Hepatocyte (in vitro differentiated cells): ENCODE results near the gene FOXA2. TPM values are rescaled to one million over a fixed set of nuclear protein-coding genes. Genes with fewer than 3 reads are reported as not detected.

Experiments used
- DNase-seq: peaks from one replicate; pipeline ENCODE4 v3.0.0-alpha.2; 2016; ENCODE audit warnings: low spot score
- H2AFZ ChIP-seq: fragments of 200-600 bp; sonication (generic); 2 replicates; pipeline ENCODE4 v1.6.0; 2016; ENCODE audit warnings: antibody characterized with exemption, mild to moderate bottlenecking
- H3K27ac ChIP-seq: fragments of 200-600 bp; sonication (generic); 2 replicates; pipeline ENCODE4 v1.5.1; 2016; ENCODE audit warnings: mild to moderate bottlenecking
- H3K27me3 ChIP-seq: fragments of 200-600 bp; sonication (generic); 2 replicates; pipeline ENCODE4 v1.6.1; 2016
- H3K36me3 ChIP-seq: fragments of 200-600 bp; sonication (generic); replicated peaks from 2 replicates; pipeline ENCODE4 v1.5.1; 2016; ENCODE audit warnings: low read depth; ENCODE audit not compliant: insufficient read depth
- H3K4me1 ChIP-seq: fragments of 200-600 bp; sonication (generic); 2 replicates; pipeline ENCODE4 v1.5.1; 2016; ENCODE audit warnings: mild to moderate bottlenecking, moderate library complexity; ENCODE audit not compliant: insufficient read depth
- H3K4me2 ChIP-seq: fragments of 200-600 bp; sonication (generic); 2 replicates; pipeline ENCODE4 v1.6.0; 2016
- H3K4me3 ChIP-seq: fragments of 200-600 bp; sonication (generic); 2 replicates; pipeline ENCODE4 v1.5.1; 2016; ENCODE audit warnings: mild to moderate bottlenecking
- H3K79me2 ChIP-seq: fragments of 200-600 bp; sonication (generic); 2 replicates; pipeline ENCODE4 v1.6.0; 2017; ENCODE audit warnings: mild to moderate bottlenecking
- H3K9me2 ChIP-seq: fragments of 200-600 bp; sonication (generic); replicated peaks from 2 replicates; pipeline ENCODE4 v1.6.0; 2017; ENCODE audit warnings: mild to moderate bottlenecking; ENCODE audit not compliant: insufficient read depth
- H3K9me3 ChIP-seq: fragments of 200-600 bp; sonication (generic); 2 replicates; pipeline ENCODE4 v1.5.1; 2016; ENCODE audit warnings: low read depth, mild to moderate bottlenecking
- H4K20me1 ChIP-seq: fragments of 200-600 bp; sonication (generic); 2 replicates; pipeline ENCODE4 v1.6.0; 2016; ENCODE audit warnings: mild to moderate bottlenecking; ENCODE audit not compliant: insufficient read depth, poor library complexity, severe bottlenecking
- EZH2 ChIP-seq: fragments of 200-600 bp; sonication (generic); IDR thresholded peaks from 2 replicates; pipeline ENCODE4 v1.6.1; 2016; ENCODE audit warnings: antibody characterized with exemption, mild to moderate bottlenecking, borderline replicate concordance
- EZH2phosphoT487 ChIP-seq: fragments of 200-600 bp; sonication (generic); IDR thresholded peaks from one replicate; pipeline ENCODE4 v1.6.1; 2018; ENCODE audit warnings: antibody characterized with exemption, mild to moderate bottlenecking, low read depth, moderate library complexity; ENCODE audit not compliant: unreplicated experiment, severe bottlenecking
- WGBS: methylation state at CpG from one replicate; pipeline ENCODE4 v1.1.6; 2016; ENCODE audit warnings: low lambda C conversion rate; ENCODE audit errors: missing lambda C conversion rate; 5-methylcytosine and 5-hydroxymethylcytosine counted together
- polyA plus RNA-seq: library from polyadenylated mRNA; unstranded; fragments of >200 nt; fragmentation: Nextera tagmentation; extraction: Ambion mirVana; gene quantifications from 2 replicates; pipeline ENCODE4 v1.2.1, GENCODE V29; 2016
- total RNA-seq: library from RNA; depleted of rRNA; stranded (reverse); fragments of >200 nt; gene quantifications from 2 replicates; pipeline ENCODE4 v1.2.3, GENCODE V29; 2014
- TF ChIP-seq, protein P1 (sequence below): fragments of 200-600 bp; sonication (generic); IDR thresholded peaks from 2 replicates; pipeline ENCODE4 v1.5.1; 2016; ENCODE audit warnings: antibody characterized with exemption, mild to moderate bottlenecking; ENCODE audit not compliant: poor library complexity

Gene FOXA2
- total and polyA plus RNA-seq, 2 experiments from 2014 or later, result 7.9 to 13.3 TPM

DNA sequence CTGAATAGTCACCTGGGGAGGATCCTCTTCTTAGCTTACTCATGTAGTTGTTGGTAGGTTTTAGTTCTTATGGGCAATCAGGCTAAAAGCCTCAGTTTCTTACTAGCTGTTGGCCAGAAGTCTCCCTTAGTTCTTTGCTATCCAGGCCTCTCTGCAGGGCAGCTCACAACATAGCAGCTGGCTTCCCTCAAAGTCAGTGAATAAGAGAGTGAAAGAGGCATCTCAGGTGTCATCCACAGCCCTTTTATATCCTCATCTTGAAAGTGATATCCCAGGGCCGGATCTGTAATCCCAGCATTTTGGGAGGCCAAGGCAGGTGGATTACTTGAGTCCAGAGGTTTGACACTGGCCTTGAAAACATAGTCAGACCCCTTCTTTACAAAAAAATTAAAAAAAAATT lies 42.1 kb upstream of the FOXA2 start:
- Histone ChIP-seq H3K27me3 (no peaks in the 10 kb centered on the region), H3K4me2 (no peak overlapping the region), H3K4me1 (no peaks in the 10 kb centered on the region), H2AFZ (no peak overlapping the region), H3K79me2 (no peaks in the 10 kb centered on the region), H3K9me3 (no peaks in the 10 kb centered on the region), H3K36me3 (no peaks in the 10 kb centered on the region), H3K4me3 (no peak overlapping the region), H4K20me1 (no peaks in the 10 kb centered on the region), H3K9me2 (no peaks in the 10 kb centered on the region), H3K27ac (no peak overlapping the region)
- 75% methylated on average over 1 of the region's 1 CpG for WGBS
- TF ChIP-seq, protein P1, sequence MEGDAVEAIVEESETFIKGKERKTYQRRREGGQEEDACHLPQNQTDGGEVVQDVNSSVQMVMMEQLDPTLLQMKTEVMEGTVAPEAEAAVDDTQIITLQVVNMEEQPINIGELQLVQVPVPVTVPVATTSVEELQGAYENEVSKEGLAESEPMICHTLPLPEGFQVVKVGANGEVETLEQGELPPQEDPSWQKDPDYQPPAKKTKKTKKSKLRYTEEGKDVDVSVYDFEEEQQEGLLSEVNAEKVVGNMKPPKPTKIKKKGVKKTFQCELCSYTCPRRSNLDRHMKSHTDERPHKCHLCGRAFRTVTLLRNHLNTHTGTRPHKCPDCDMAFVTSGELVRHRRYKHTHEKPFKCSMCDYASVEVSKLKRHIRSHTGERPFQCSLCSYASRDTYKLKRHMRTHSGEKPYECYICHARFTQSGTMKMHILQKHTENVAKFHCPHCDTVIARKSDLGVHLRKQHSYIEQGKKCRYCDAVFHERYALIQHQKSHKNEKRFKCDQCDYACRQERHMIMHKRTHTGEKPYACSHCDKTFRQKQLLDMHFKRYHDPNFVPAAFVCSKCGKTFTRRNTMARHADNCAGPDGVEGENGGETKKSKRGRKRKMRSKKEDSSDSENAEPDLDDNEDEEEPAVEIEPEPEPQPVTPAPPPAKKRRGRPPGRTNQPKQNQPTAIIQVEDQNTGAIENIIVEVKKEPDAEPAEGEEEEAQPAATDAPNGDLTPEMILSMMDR, result no peak
- TF ChIP-seq EZH2 (no peak), EZH2phosphoT487 (no peak)
- DNase-seq, result no peak

DNA sequence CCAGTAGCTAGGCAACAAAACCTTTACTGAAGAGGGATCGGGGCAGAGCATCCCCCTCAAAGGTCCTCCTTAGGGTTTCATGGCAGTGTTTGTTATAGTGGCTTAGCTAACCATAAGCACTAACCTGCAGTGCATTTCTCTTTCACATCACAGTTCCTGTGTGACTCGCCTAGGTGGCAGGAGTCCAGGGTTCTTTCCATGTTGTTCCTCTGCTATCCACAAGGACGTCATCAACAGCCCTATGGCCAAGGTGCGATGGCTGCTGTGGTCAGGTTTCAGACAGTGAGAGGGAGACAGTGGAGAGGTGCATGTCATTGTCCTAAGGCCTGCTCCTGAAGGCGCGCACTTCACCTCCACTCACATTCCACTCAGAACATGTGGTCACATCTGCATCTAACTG lies 38.8 kb upstream of the FOXA2 start:
- Histone ChIP-seq H3K36me3 (no peaks in the 10 kb centered on the region), H4K20me1 (no peaks in the 10 kb centered on the region), H3K9me2 (no peaks in the 10 kb centered on the region), H3K4me2 (no peak overlapping the region), H3K4me3 (no peak overlapping the region), H3K27me3 (no peaks in the 10 kb centered on the region), H3K9me3 (no peaks in the 10 kb centered on the region), H3K79me2 (no peaks in the 10 kb centered on the region), H2AFZ (no peak overlapping the region), H3K4me1 (no peaks in the 10 kb centered on the region), H3K27ac (no peak overlapping the region)
- WGBS, result 91% methylated on average over 6 of the region's 6 CpGs
- TF ChIP-seq EZH2 (no peak), EZH2phosphoT487 (no peak)
- TF ChIP-seq, protein P1, result no peak
- no peak for DNase-seq

DNA sequence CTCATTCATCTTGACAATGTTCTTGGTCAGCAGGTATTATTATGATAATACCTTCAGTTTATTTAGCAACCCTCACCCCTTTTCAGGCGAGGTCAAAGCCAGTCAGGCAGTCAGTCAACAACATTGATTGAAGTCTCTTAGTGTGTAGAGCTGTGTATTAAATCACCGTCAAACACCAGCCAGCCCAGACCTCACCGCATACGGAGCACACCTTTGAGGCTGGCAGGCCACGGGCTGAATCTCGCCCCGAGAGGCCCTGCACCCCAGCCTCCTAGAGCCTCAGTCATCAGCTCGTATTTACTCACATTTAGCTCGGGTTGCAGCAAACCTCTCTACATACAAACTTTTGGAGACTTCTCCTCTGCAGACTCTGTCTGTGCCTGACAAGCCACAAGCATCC lies 36.0 kb upstream of the FOXA2 start:
- Histone ChIP-seq H3K79me2 (no peaks in the 10 kb centered on the region), H3K4me1 (no peaks in the 10 kb centered on the region), H3K36me3 (no peaks in the 10 kb centered on the region), H2AFZ (no peak overlapping the region), H3K9me3 (no peaks in the 10 kb centered on the region), H3K27me3 (peaks cover 3% of the 10 kb centered on the region), H3K4me2 (no peak overlapping the region), H3K27ac (no peak overlapping the region), H4K20me1 (no peaks in the 10 kb centered on the region), H3K4me3 (no peak overlapping the region), H3K9me2 (no peaks in the 10 kb centered on the region)
- no peak for DNase-seq
- TF ChIP-seq EZH2phosphoT487 (no peak), EZH2 (no peak)
- TF ChIP-seq, protein P1, result no peak
- 46% methylated on average over 9 of the region's 9 CpGs for WGBS

DNA sequence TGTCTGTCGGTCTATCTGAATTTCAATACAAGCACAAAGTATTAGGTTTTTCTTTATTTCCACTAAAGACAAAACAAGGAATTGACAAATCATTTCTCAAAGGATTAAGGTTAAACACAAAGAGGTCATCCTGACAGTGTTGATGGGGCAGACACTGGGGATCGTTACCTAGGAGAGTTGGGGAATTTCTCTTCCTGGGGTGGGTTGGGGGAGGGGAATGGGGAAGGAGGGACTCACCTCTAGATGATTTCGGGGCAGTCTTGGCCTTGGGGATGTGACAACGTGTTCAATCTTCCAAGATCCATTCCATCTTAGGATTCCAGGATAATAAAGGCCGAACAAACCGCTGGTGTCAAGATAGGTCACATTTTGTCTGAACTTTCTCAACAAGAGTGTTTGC lies 35.4 kb upstream of the FOXA2 start:
- Histone ChIP-seq H3K4me3 (no peak overlapping the region), H3K4me2 (no peak overlapping the region), H3K4me1 (no peaks in the 10 kb centered on the region), H4K20me1 (no peaks in the 10 kb centered on the region), H2AFZ (no peak overlapping the region), H3K27ac (peak overlapping the region; percentile 18), H3K79me2 (no peaks in the 10 kb centered on the region), H3K9me3 (no peaks in the 10 kb centered on the region), H3K36me3 (no peaks in the 10 kb centered on the region), H3K9me2 (no peaks in the 10 kb centered on the region), H3K27me3 (peaks cover 6% of the 10 kb centered on the region)
- TF ChIP-seq, protein P1, result no peak
- no peak for TF ChIP-seq EZH2phosphoT487
- TF ChIP-seq EZH2, result no peak
- no peak for DNase-seq
- 53% methylated on average over 6 of the region's 6 CpGs for WGBS
